CD4-positive, alpha-beta T cell treated with Interleukin-4 for 4 hours (primary cell): Measurements from ENCODE around the gene BLVRA.
A peak's percentile ranks its signal among the peaks of the same experiment; 100 is the strongest.
"Not testable (repeated sequence)": the region's sequence is repeated elsewhere in the genome, so short reads cannot be mapped to it uniquely, and the experiment has no call there.

ENCODE experiments used
- DNase-seq: peaks from one replicate; pipeline ENCODE4 v3.0.0-alpha.2; 2020

Gene BLVRA

DNA sequence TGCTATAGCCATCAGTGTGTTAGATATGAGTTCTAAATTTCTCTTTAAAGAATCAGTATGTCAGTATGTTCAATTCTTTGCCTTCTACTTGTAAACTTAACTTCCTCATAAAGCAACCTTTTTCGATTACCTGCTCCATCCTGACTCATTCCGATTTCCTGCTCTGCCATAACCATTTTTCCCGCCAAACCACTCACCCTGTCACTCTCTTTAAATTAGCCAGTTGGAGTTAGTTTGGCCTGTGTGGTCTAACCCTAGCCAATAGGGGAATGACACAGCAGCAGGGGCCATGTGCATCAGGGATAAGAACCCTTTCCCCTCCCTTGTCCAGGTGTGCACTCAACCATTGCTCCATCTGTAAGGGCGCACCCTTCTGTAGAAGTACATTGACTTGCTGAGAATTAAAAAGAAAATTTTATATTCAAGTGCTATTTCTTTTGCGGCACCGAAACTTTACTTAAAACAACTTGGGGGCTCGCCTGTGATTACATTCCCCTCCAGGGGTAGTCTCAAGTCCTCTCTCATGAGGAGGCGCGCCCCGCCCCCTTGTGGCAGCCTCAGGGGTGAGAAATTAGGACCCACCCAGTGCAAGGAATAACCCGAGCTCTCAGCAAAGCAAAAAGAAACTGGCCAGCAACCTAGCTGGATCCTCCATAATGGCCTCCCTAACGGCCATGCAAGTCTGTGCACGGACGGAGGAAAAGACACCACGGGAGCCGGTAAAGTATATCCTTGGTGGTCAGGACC lies 51.9 kb downstream of the BLVRA start:
- peak; percentile 26 for DNase-seq

DNA sequence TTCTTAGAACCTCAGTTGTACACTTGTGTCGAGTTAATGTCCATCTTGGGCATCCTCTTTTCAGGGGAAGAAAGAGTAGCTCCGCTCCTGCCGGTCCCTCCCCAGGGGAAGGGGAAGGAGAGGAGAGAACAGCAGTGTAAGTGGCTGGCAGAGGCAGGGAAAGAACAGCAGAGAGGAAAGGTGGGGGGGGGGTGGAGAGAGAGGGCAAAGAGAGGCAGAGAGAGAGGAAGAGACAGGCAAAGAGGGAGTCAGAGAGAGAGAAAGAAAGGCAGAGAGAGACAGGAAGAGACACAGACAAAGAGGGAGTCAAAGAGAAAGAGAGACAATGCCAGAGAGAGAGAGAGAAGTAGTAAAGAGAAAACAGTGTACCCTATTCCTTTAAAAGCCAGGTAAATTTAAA lies 56.9 kb downstream of the BLVRA start:
- DNase-seq, result no peak

DNA sequence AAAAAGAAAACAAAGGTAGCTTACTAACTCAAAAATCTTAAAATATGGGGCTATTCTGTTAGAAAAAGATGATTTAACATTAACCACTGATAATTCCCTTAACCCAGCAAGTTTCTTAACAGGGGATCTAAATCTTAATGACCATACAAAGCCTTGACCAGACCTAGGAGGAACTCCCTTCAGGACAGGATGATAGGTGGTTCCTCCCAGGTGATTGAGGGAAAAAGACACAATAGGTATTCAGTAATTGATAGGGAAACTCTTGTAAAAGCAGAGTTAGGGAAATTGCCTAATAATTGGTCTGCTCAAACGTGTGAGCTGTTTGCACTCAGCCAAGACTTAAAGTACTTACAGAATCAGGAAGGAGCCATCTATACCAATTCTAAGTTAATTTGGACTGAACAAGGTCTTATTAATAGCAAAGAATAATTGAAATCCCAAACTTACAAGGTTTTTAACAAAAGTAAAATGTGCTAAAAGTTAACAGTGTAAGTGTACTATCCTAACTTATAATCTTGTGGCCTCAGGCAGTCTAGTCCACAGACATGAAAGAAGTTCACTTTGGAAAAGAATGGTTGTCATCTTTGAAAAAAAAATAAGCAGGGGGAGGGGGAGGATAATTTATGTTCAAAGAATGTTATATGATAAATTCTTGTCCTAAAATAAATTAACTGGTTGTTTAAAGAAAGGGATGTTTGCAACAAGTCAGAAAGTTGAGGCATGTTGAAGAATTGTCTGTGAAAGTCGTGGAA lies 57.7 kb downstream of the BLVRA start:
- DNase-seq, result not testable (repeated sequence)

DNA sequence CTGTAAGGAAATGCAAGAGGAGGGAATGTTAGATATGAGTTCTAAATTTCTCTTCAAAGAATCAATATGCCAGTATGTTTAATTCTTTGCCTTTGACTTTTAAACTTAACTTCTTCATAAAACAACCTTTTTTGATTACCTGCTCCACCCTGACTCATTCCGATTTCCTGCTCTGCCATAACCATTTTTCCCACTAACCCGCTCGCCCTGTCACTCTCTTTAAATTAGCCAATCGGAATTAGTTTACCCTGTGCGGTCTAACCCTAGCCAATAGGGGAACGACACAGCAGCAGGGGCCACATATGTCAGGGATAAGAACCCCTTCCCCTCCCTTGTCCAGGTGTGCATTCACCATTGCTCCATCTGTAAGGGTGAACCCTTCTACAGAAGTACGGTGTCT lies 64.9 kb downstream of the BLVRA start:
- DNase-seq, result not testable (repeated sequence)

DNA sequence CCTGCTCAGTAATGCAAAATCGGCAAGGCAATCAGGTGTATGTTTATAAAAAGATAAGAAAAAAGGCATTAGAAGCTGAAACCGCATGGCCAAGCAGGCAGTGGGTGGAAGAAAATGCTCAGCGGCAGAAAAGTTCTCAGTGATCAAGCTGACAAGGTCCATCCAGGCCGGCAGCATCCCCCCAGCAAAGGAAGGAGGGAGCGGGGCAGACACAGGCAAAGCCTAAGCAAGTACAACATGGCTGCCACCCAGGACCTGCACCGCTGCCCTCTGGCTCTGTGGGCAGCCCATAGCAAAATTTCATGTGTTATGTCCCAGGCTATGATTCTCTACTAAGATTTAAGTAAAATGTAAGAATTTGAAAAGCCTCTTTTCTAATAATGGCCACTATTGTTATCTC lies 65.5 kb downstream of the BLVRA start:
- no peak for DNase-seq

DNA sequence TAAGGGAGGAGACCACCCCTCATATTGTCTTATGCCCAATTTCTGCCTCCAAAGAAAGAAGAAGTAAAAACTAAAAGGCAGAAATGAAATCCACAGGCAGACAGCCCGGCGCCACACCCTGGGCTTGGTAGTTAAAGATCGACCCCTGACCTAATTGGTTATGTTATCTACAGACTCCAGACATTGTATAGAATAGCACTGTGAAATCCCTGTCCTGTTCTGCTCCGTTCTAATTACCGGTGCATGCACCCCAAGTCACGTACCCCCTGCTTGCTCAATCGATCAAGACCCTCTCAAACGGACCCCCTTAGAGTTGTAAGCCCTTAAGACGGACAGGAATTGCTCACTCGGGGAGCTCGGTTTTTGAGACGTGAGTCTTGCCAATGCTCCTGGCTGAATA lies 66.0 kb downstream of the BLVRA start:
- DNase-seq, result not testable (repeated sequence)

DNA sequence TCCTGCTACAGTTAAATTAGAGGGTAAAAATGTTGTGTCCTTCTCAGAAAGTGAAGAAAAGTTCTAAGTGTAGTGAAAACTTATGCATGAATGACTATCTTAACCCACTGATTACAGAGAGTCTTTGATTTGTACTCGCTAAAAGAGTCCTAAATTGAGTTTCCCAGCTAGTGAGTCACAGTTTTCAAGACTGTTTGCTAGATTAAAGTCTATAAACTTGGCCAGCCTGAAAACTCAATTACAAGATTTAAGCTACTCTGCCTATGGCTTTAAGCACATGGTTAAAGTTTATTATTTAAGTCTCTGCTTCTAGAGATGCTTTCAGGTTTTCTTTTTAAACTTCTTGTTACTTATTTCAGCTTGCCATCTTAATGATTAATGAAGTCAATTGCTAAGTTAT lies 66.5 kb downstream of the BLVRA start:
- no peak for DNase-seq

DNA sequence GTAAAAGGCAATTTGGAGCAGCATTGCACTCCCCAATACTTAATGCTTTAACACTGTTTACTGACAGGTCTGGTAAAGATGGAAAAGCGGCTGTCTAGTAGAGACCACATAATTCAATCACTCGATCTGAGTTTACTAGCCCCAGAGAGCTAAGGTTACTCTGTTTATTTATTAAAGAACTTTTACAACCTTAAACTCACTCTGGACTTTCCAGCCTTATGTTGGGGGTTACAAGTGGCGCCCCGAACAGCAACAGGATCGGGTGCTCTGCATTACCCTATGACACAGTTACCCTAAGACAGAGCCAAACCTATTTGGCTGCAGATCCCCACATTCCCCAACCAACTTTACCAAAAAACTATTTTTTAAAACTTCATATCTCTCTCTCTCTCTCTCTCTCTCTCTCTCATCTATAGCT lies 66.9 kb downstream of the BLVRA start:
- DNase-seq, result no peak

DNA sequence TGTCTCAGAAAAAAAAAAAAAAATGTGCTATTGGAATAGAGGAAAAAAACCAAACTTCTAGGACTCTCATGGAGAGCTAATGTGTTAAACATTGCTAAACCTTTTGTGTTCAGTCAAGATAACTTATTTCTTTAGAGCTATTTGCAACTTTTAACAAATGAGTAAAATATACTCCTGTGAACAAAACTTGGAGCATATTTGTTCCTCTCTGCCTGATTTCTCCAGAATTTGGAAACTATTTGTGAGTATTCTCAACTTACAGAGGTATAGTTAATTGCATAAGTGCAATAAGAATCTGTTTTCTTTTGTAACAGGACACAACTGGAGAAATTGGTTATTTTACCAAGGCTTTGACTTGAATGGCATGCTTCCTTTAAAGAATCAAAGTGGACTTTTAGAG lies 72.4 kb downstream of the BLVRA start:
- not testable (repeated sequence) for DNase-seq

DNA sequence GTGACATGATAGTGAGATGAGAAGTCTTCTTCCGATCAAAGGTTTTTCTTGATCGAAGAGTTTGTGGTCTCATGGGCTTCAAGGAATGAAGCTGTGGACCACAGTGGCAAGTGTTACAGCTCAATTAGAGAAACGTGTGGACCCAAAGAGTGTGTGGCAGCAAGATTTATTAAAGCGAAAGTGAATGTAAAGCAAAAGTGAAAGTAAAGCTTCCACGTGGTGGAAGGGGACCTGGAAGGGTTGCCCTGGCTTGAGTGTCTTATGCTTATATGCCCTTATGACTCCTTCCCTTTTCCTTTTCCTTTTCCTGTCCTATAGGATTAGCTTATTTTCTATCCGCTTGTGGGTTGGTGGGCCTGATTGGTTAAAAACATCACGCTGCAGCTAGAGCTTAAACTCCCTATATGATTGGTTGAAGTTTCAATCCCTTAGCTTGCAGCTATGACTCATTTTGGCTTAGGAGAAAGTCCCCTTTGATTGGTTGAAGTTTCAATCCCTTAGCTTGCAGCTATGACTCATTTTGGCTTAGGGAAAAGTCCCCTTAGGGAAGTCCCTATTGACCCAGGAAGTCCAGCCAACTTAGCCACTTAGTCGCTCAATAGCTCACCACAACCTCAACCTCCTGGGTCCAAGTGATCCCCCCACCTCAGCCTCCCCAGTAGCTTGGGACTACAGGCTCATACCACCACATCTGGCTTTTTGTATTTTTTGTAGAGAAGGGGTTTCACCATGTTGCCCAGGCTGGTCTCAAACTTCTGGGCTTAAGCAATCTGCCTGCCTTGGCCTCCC lies 76.2 kb downstream of the BLVRA start:
- DNase-seq, result peak; percentile 85

DNA sequence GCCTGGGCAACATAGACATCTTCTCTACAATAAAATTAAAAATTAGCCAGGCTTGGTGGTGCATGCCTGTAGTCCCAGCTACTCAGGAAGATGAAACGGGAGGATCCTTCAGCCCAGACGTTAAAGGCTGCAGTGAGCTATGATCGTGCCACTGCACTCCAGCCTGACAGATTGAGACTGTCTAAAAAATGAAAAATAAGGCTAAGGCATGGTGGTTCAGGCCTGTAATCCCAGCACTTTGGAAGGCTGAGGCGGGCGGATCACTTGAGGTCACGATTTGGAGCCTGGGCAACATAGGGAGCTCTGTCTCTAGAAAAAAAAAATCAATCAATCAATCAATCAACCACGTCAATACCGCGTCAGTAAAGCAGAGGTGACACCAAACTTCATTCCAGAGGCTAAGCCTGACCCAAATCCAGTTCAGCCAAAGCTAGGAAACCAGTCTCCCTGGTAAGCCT lies 79.8 kb downstream of the BLVRA start:
- no peak for DNase-seq

DNA sequence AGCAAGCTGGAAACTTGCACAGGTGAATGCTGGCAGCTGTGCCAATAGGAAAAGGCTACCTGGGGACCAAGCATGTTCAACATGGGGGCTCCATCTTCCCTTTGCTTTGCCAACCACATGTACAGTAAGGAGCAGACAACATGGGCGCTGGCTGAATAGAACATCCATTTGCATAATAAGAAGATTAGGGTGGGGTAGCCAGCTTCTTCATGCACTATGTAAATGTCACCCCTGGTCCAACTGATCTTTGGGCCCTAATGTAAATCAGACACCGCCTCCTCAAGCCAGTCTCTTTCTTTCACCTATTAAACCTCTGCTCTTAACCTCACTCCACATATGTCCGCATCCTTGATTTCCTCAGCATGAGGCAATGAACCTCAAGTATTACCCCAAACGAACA lies 84.8 kb downstream of the BLVRA start:
- DNase-seq, result no peak

DNA sequence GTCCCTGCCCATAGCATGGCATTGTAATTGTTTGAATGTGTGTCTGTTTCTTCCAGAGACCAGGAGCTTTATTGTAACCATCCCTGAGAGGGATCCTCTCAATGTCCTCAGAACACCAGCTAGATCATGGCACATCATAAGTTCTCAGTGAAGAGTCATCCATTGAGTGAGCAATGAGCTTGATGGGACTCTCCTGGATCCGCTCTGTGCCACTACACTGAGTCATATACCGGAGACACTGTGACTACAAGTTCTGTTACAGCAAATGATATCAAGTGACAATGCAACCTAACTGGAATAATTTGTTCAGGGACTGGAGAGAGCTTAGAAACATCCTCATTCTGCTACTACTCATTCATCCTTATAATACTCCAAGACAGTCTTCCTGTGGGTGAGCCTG lies 85.8 kb downstream of the BLVRA start:
- DNase-seq, result no peak

DNA sequence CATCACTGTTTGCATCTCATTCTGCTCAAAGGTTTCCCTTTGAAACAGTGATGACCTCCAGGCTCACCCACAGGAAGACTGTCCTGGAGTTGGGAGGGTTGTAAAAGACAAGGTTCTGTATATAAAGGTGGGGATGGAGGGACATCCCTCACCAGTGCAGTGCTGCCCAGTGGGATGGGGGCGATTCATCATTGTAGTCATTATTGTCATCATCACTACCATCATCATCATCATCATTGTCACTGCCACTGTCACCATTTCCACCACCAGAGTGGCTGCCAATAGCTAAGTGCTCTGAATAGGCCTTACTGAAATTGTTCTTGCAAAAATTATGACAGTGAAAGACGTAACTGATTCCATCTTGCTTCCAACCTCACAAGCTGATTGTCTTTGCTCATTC lies 86.2 kb downstream of the BLVRA start:
- no peak for DNase-seq

DNA sequence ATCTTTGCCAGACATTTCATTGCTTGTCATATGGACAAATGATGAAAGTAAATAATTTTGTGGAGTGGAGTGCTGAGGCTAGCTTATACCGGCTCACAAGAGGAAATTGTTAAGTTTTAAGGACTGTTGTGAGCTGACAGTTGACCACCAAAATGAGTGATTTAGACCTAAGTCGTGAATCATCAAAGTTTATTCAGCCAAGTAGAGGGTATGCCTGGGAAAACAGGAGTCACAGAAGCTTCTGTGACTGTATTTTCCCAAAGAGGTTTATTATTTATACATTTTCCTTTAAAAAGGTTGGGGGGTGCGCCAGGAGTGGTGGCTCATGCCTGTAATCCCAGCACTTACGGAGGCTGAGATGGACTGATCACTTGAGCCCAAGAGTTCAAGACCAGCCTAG lies 89.0 kb downstream of the BLVRA start:
- DNase-seq, result no peak

DNA sequence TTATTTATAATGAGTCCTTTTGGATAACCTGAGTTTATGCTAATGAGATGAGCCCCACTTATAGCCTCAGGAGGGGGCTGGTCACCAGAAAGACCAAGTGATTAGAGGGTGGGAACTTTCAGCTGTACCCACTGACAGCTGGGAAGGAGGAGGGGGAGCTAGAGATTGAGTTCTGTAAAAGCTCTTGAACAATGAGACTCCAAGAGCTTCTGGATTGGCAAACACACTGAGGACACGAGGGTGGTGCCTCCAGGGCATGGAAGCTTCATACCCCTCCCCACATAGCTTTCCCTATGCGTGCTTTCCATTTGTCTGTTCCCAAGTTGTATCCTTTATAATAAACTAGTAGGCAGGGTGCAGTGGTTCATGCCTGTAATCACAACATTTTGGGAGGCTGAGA lies 90.6 kb downstream of the BLVRA start:
- no peak for DNase-seq

DNA sequence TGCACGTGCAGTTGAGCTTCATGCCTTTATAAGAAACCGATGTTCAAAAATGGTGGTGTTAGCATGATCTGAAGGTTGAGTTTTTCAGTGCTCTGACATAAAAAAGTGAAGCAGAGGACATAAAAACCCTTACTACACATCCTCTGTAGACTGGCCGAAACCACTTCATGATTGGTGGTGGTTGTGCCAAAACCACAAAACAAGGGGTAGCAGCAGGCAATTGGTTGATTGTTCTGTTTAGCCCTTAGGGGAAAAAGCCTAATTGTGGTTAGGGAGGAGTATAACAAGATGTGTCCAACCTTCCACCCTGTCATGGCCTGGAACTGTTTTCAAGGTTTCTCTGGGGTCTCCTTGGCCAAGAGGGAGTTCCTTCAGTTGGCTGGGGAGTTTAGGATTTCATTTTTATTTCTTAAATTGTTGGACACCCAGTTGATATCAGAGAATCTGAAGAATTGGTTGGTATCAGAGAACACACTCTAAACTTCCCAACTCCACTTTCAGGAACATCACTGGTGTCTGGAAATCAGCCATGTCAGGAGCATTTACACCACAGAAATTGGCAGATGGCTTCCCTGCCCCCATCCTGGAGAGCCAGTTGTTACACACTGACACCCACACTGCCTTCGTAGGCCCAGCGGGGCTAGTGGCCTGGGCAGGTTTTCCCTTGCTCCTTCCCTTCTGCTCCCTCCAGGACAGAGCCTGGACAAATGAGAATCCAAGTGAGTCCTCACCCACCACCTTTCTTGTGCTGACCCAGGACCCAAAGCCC lies 92.1 kb downstream of the BLVRA start:
- no peak for DNase-seq

DNA sequence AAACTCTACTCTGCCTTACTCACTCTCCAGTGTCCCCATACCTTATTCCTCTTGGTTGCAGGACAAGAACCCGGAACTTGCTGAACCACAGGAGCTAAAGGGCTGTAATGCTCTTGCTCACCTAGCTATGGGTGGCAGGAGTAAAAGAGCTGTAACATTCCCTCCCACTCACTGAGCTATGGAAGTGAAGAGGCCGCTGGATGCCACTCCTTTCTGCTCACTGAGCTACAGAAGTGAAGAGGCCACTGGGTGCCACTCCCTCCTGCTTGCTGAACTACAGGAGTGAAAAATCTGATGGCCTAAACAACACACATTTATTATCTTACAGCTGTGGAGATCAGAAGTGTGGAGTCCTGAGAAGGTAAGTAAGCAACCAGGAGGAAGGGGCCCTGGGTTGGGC lies 93.3 kb downstream of the BLVRA start:
- DNase-seq, result no peak

DNA sequence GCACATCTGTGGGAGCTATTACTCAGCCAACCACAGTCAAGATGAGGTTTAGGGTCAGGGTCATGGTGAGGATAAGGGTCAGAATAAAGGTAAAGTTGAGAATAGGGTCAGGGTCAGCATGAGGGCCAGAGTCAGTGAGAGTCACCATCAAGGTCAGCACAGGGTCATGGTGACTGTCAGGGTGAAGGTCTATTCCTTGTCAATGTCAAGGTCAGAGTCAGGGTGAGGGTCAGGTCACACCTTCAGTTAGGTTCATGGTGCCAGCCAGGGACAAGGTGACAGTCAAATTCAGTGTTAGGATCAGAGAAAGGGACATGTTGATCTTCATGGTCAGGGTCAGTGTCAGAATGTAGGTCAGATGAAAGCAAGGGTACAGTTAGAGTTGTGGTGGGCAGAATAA lies 96.7 kb downstream of the BLVRA start:
- DNase-seq, result no peak

DNA sequence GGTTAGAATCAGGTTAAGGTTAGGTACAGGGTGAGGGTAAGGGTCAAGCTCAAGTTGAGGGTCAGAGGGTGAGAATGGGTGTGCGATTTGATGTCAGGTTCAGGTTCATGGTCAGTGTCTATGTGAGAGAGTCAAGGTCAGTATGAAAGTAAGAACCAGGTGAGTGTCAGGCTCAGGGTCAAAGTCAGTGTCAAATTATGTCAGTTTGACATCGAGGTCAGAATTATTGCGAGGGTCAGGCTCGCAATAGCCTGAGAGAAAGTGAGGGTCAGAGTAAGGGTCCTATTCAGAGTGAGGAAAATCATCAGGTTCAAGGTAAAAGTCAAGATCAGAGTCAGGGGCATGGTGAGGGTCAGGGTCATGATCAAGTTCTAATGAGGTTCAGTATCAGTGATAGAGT lies 97.8 kb downstream of the BLVRA start:
- no peak for DNase-seq
